Neutrophil (primary cell): ENCODE data around the gene ACADVL.

Source experiments
- H3K27ac ChIP-seq: fragments of 200-600 bp; sonication (generic); 2 replicates; pipeline ENCODE4 v1.5.1; 2016; ENCODE audit warnings: mild to moderate bottlenecking, moderate library complexity
- H3K27me3 ChIP-seq: fragments of 200-600 bp; sonication (generic); 2 replicates; pipeline ENCODE4 v1.6.0; 2016; ENCODE audit warnings: mild to moderate bottlenecking
- H3K36me3 ChIP-seq: fragments of 200-600 bp; sonication (generic); 2 replicates; pipeline ENCODE4 v1.5.1; 2017
- H3K4me1 ChIP-seq, 2 experiments: fragments of 200-600 bp in 1 of 2; sonication (generic) in 1 of 2; 1 replicate in 1 of 2; 2 replicates in 1 of 2; pipeline versions ENCODE4 v1.5.1 to v1.6.1; 2013 to 2016; ENCODE audit warnings: low read depth in 1 of 2, low read length in 1 of 2, mild to moderate bottlenecking in 1 of 2, moderate library complexity in 1 of 2; ENCODE audit not compliant: control insufficient read depth in 1 of 2, insufficient read depth in 1 of 2
- H3K4me3 ChIP-seq, 2 experiments: fragments of 200-600 bp in 1 of 2; sonication (generic) in 1 of 2; 1 replicate in 1 of 2; 2 replicates in 1 of 2; pipeline ENCODE4 v1.5.1; 2013 to 2016; ENCODE audit warnings: low read depth in 1 of 2, low read length in 1 of 2, mild to moderate bottlenecking in 1 of 2, moderate library complexity in 1 of 2
- H3K9me3 ChIP-seq: fragments of 200-600 bp; sonication (generic); 2 replicates; pipeline ENCODE4 v1.5.1; 2016
- CTCF ChIP-seq: fragments of 200-600 bp; sonication (generic); IDR thresholded peaks from 2 replicates; pipeline ENCODE4 v1.5.1; 2016; ENCODE audit warnings: antibody characterized with exemption

Gene ACADVL

GRCh38 chr17:7252176-7253043 is 32.7 kb downstream of the ACADVL start, which contains the start of gene ELP5:
TSS of gene ELP5 (plus strand) at chr17:7252215. CDS start at chr17:7252551, 336 bp downstream.
- peaks cover 5% of the 10 kb centered on the region for H3K36me3 ChIP-seq
- no peaks in the 10 kb centered on the region for H3K9me3 ChIP-seq
- H3K27me3 ChIP-seq: no peaks in the 10 kb centered on the region
- peaks cover 33% of the 10 kb centered on the region in 2 experiments for H3K4me1 ChIP-seq
- peak; percentile 67 for TF ChIP-seq CTCF
- peak within 1 kb of the TSS; percentile 68 to 92 for H3K4me3 ChIP-seq
- peak within 1 kb of the TSS; percentile 96 for H3K27ac ChIP-seq

- H3K27ac ChIP-seq: peak overlapping the region; percentile 96
- TF ChIP-seq CTCF: no peak
- no peaks in the 10 kb centered on the region for H3K9me3 ChIP-seq
- peaks cover 10% of the 10 kb centered on the region for H3K36me3 ChIP-seq
- H3K27me3 ChIP-seq: no peaks in the 10 kb centered on the region
- peak overlapping the region; percentile 68 to 92 for H3K4me3 ChIP-seq
- peaks cover 33% of the 10 kb centered on the region in 2 experiments for H3K4me1 ChIP-seq
These were observed 33.3 kb downstream of the ACADVL start for GRCh38 chr17:7253082-7253481.

- no peaks in the 10 kb centered on the region for H3K27me3 ChIP-seq
- TF ChIP-seq CTCF: no peak
- H3K4me1 ChIP-seq: peaks cover 24 to 26% of the 10 kb centered on the region in 2 experiments
- no peak overlapping the region for H3K4me3 ChIP-seq
- H3K27ac ChIP-seq: no peak overlapping the region
- H3K36me3 ChIP-seq: peaks cover 22% of the 10 kb centered on the region
- no peaks in the 10 kb centered on the region for H3K9me3 ChIP-seq
These were observed 34.8 kb downstream of the ACADVL start for GRCh38 chr17:7254511-7254910.

GRCh38 chr17:7256766-7257456 is 37.2 kb downstream of the ACADVL start:
- no peak for TF ChIP-seq CTCF
- Histone ChIP-seq H3K9me3 (no peaks in the 10 kb centered on the region), H3K4me3 (no peak overlapping the region), H3K36me3 (peaks cover 22% of the 10 kb centered on the region), H3K27me3 (peaks cover 23% of the 10 kb centered on the region), H3K27ac (no peak overlapping the region), H3K4me1 (peaks cover 21 to 22% of the 10 kb centered on the region in 2 experiments)

GRCh38 chr17:7258731-7259554 is 39.2 kb downstream of the ACADVL start:
- no peak for TF ChIP-seq CTCF
- Histone ChIP-seq H3K36me3 (peaks cover 22% of the 10 kb centered on the region), H3K27ac (no peak overlapping the region), H3K4me1 (peaks cover 27 to 31% of the 10 kb centered on the region in 2 experiments), H3K27me3 (peaks cover 43% of the 10 kb centered on the region), H3K4me3 (no peak overlapping the region), H3K9me3 (no peaks in the 10 kb centered on the region)
